D341Med (cell line): ENCODE results near the gene ZNF672.
"Not testable (repeated sequence)": the region's sequence is repeated elsewhere in the genome, so short reads cannot be mapped to it uniquely, and the experiment has no call there.

Experiments
- DNase-seq: peaks from one replicate; pipeline ENCODE4 v3.0.0; 2012; ENCODE audit warnings: low spot score

The ZNF672 gene

GRCh38 chr1:248812736-248813425 lies 25.1 kb upstream of the ZNF672 start:
- no peak for DNase-seq

- no peak for DNase-seq
These were observed 24.5 kb upstream of the ZNF672 start for GRCh38 chr1:248813546-248813945.

- no peak for DNase-seq
These were observed 23.7 kb upstream of the ZNF672 start for GRCh38 chr1:248814351-248814750.

DNA sequence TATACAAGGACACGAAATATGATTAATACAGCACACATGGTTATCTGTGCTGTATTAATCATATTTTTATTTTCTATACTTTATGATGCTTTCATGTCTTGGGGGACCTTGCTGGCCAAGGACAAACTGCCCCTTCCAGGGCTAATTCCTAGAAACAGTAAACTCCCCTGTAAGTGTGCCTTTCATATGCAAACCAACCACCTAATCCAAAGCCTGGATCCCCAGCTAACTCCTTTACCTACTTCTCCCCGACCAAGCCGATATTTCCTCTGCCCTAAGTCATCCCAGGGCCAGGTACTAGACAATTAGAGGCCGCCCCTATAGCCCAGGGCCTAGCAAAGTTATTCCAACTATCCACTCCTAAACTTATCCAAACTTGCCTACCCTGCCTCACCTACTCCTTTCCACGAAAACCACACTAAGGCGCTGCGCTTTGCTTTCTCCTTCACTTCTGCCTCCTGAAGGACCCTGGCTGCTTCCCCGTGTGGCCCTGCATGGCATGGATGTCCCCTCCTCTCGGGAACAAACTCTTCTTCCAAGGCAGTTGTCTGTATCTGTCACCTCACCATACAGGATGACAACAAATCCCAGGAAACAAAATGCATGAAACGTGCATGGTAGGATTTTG lies 22.5 kb upstream of the ZNF672 start:
- no peak for DNase-seq

DNA sequence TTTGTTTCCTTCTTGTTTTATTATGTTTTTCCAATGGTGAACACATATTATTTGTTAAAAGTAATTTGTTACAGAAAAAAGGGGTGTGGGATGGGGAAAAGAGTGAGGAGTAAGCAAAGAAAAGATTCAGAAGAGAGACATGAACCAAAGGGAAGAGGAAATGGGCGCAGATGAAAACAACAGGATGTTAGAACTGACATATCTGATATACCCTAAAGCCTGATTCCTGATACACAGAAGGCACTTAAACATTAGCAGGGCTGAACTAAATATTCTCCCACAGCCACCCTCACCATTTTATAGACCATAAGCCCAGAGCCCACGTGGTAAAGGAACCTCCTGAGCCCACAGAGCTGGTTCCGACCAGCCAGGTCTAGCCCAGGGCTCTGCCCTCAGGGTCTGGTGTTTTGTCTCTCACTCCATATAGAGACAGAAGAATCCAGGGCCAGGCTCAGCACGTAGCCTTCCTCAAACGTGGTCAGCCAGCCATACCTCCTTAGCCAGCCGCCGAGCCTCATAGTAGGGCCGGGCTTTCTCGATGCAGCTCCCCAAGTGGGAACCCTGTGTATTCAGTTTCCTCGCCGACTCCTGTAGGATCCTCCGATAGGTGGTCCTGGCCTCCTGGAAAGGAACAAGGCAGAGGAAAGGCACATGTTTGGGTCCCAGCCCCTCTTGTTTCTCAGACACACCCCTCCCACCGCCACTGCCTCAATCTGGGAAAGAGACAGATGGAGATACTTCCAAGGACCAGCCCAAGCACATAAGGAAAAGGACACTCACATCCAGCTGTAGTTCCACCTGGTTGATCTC lies 21.8 kb upstream of the ZNF672 start:
- DNase-seq, result no peak

GRCh38 chr1:248817065-248817464 lies 21.0 kb upstream of the ZNF672 start:
- DNase-seq, result no peak

DNA sequence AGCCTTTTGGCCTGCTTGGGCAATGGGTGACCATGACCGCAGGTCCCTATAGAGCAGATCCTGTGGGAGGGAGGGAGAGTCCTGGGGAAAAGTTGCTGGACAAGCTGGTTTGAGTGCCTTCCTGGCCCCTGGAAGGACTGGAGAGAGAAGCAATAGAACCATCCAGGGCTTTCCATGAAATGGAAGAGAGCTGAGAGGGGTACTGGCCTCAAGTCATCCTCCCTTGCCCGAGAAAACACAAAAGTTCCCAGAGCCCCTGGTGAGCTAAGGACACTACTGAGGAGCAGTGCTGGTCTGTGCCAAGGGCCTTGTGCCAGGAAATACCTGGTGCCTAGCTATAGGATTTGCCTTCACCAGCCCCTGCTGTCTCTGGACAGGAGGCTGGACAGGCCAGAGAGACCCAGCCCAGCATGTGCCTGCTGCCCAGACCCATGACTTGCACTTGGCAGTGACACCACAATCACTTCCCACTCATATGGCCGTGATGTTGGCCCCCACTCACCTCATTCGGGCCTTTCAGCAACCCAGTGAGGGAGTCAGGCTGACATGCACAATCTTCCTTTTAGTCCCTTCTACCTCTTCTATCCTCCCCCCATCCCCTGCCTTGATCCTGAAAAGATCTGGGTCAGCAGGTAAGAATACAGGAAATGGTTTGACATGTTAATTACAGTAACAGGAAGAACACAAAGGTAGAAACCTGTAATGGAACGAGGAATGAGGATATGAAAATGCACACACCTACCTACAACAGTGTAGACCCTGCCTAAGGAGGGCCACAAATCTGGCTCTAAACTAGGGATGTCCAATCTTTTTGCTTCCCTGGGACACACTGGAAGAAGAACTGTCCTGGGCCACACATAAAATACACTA lies 19.3 kb upstream of the ZNF672 start:
- no peak for DNase-seq

DNA sequence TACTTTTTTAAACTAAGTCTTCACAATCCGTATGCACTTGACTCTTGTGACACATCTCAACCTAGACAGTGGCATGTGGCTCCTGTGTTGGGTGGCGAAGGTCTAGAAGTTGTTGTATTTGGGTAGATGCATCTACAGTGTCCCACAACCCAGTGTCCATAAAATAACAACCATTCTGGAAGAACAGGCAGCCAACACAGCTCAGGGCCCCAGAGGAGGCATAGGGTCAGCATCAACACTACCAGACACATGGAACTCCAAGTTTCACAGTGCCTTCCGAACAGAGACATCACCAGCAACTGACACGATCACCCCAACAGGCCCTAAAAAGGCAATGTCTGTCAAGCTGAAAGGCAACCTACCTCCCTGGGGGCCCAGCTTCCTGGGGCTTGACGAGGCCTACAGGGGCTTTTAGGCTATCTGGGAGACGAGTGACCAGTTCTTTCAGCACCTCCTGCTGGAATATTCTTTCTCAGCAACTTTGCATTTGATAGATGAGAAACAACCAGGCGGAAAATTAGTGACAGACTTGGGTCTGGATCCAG lies 17.9 kb upstream of the ZNF672 start:
- no peak for DNase-seq

DNA sequence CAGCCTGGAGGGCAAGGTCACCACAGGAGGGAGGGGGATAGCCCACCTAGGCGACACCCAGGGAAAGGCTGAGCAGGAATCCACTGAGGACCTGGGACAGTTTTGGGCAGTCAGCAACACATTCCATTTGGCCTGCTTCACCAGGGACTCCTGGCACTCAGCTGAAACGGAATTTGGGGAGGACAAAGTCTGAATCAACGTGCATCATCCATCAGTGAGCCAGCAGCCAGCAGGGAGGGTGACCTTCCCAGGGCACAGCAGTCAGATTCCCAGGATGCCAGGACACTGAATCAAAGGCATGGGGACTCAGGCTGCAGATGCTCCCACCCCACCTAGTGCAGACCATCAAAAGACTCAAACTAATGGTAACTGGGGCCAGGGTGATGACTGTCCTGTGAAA lies 16.9 kb upstream of the ZNF672 start:
- DNase-seq, result no peak

- DNase-seq, result no peak
These were observed 16.4 kb upstream of the ZNF672 start for GRCh38 chr1:248821641-248822040.

DNA sequence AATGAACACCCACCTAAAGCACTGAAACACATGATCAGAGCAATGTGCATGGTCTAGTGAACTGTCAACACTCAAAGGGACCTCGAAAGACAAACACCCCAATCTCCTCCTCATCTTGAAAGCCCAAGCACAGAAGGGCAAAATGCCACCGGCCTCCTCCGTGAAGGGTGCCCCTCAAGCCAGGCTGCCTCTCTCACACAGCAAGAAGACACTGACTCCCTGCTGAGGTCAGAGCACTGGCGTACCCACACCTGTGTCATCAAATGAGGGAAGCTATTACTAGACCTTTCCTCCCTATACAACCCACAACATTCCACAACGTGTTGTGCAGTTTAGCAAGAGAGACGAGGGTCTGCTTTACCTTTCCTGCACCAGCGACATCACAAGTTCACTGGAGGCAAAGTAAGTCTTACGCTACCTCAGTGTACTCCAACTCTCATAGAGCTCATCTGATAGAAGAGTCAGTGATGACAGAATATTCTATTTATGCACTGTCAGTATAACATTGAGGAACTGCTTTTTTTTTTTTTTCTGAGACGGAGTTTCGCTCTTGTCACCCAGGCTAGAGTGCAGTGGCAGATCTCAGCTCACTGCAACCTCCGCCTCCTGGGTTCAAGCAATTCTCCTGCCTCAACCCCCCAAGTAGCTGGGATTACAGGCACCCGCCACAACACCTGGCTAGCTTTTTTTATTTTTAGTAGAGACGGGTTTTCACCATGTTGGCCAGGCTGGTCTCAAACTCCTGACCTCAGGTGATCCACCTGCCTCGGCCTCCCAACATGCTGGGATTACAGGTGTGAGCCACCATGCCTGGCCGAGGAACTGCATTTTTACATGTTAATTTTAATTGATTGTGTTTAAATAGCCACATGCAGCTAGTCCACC lies 15.6 kb upstream of the ZNF672 start:
- no peak for DNase-seq

DNA sequence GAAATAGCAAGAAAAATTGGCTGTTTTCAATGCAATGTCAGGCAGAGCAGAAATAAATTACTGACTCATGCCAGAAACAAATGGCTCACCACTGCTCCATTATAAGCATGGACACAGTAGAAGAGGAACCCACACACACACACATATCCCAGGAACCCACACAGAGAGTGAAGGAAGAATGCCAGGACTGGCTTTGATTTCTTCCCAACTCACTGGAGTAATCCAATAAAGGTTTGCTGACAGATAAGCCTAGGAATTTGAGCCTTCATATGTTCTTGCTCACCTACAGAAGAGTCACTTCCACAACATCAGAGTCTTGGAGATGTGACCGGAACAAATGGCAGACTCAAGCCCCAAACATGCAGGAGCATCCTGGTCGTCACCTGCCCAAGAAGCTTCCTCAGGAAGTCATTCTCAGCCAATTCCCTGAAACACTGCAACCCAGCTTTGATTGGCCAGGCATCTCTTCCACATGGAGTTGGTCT lies 14.5 kb upstream of the ZNF672 start:
- DNase-seq, result no peak

DNA sequence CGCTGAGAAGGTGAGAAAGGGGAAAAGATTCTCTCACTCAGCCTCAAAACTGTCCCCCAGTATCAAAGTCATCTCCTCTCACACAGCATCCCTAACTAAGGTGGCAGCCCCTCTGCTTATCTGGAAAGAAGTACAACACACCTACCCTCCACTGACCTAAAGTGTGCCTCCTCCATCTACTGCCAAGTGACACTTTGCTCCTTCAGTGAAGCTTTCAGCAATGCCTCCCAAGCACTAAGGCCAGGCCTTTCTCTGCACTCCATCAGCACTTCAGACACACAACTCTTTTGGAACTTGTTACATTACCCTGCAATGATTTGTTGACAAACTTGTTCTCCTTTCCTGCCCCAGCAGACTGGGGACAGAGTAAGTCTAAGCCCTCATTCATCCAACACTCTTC lies 13.7 kb upstream of the ZNF672 start:
- no peak for DNase-seq

- no peak for DNase-seq
These were observed 13.3 kb upstream of the ZNF672 start for GRCh38 chr1:248824701-248825100.

DNA sequence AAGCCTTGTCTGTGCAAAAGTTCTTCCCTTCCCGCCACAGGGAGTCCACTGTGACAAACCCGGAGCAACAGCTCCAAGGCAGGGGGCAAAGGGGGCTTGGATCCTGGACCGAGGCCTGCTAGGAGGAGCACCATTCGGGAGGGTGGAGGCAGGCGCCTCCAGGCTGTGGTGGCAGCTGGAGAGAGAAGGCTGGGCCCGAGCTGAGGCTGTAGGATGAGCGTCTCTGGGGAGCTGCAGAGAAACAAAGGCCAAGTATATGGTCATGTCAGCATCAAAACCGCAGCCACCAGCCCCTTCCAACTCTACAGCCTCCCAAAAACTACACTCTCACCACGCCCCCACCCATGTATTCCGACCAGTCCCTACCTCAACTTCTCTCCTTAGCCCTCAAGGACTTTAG lies 12.9 kb upstream of the ZNF672 start:
- no peak for DNase-seq

DNA sequence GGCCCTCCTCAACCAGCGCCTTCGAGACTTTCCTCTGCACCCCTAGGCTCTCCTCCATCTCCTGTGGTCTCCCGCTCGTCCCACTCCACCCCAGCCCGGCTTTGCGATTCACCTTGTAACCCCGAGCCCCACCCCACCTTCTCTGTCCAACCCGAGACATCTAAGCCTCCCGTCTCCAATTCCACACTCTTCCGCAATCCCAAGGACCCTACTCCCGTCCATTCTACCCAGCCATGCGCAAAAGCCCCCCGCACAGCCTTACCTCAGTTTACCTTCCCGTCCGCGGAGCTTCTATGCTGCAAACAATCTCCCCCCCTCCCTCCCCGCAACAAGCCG lies 12.5 kb upstream of the ZNF672 start:
- DNase-seq, result no peak

DNA sequence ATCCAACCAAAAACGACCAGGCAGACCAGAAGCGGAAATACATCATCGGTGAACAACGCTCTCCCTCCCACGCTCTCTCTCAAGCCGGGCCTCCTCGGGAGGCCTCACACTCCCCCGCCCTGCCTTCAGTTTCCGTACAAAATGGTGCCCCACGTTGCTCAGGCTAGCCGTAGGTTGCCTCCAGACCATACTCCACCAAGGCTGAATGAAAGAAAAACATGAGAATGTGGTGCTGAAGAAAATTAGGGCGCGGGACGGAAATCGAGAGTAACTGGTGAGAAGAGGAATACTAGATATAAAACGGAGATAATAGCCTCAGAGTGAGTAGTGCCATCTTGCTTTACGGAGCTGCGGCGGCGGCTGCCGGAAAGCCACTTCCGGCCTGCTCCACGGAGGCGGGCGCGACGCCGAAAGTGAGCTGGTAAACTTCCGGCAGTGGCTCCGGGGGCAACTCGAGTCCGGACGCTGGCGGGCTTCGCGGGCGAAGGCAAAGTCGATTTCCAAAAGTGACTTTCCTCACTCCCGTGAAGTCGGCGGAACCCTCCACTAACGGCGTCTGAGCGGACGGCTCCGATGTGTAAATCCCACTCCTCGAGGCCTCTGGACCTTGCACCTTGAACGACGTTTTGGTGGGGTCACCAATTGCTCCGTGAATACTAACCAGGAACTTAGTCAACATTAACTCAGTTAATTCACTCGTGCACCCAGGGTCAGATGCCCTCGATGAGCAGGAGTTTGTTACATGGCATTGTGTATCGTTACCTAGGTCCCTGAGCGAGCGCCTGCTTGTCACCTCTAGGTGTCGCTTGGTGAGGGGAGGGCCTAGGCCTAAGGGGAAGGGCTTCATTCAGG lies 11.9 kb upstream of the ZNF672 start, which contains the start of gene SH3BP5L:
TSS of gene SH3BP5L (minus strand) at position 7 of the 852 bp plus-strand sequence. CDS start 980 bp downstream, outside the sequence.
- peak; percentile 96 for DNase-seq

DNA sequence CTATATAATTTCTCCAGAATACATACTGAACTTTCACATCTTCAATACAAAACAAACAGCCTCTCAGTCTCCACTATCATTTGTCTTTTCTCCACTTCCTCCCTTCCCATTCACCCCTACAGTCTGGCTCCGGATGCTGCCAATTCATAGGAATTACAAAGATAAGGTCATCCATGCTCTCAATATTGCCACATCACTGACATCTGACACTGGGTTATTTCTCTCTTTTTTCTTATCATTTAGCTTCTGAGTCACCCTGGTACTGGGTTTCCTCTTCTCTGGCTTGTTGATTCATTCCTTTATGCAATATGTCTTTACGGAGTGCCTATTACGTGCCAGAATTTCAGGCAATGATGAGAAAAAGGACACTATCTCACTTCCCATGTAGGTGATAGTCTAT lies 9.2 kb upstream of the ZNF672 start:
- no peak for DNase-seq

GRCh38 chr1:248830718-248831017 lies 7.4 kb upstream of the ZNF672 start:
- DNase-seq, result not testable (repeated sequence)

DNA sequence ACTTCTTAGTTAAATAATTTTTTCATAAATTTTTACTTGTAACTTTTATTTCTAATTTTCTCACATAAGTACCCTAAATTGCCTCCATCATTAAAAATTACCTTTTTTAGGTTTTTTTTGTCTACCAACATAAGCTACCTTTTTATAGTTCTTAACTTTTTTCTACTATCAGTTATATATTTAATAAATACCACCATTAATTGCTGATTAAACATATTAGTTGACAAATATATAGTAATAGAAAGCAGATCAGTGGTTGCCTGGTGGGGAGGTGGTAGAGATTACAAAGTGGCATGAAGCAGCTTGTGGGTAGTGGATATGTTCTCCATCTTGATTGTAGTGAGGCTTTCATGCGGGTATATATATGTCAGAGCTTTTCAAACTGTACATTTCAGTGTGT lies 6.2 kb upstream of the ZNF672 start:
- DNase-seq, result no peak
